Kidney epithelial cell (primary cell): ENCODE measurements around the gene NTM. TPM values are rescaled to one million over a fixed set of nuclear protein-coding genes. Genes with fewer than 3 reads are reported as not detected.

ENCODE experiments used
- DNase-seq: peaks from one replicate; pipeline ENCODE4 v3.0.0-alpha.2; 2010; ENCODE audit warnings: low read depth
- H3K27me3 ChIP-seq: 2 replicates; pipeline ENCODE4 v1.6.0; 2011; ENCODE audit warnings: low read length; ENCODE audit not compliant: control insufficient read depth, insufficient read depth
- H3K36me3 ChIP-seq: 2 replicates; pipeline ENCODE4 v1.5.1; 2011; ENCODE audit warnings: low read length; ENCODE audit not compliant: control insufficient read depth, insufficient read depth
- H3K4me3 ChIP-seq: 2 replicates; pipeline ENCODE4 v1.5.1; 2011; ENCODE audit warnings: low read depth, mild to moderate bottlenecking, control low read depth, low read length
- CTCF ChIP-seq: IDR thresholded peaks from 2 replicates; pipeline ENCODE4 v1.5.1; 2011; ENCODE audit warnings: mild to moderate bottlenecking, moderate library complexity, low read length, control low read depth, inconsistent platforms; ENCODE audit not compliant: insufficient read depth, poor library complexity, severe bottlenecking
- total RNA-seq: library from RNA; depleted of rRNA; stranded (reverse); fragments of >200 nt; gene quantifications from 2 replicates; pipeline ENCODE4 v1.2.3, GENCODE V29; 2015

The NTM gene
- total RNA-seq, 1 donor from 2014 or later = 111 TPM

DNA sequence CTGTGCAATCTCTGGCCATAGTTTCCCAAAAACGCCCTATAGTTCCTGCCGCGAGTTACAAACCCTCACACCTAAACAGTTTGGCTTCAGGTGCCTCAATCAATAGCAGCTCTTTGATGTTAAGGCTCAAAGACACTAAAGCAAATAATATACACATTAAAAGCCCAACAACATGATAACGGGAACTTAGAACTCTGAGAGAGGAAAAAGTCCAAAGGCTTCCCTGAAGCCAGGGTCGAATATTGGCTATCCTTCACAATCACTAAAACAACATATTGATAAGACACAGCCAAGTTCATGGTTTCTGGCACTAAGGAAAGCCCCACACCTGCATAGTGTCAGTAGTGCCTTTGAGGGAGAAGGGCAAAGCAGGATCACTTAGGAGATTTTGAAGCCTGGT lies 54.9 kb downstream of the NTM start:
- Histone ChIP-seq H3K36me3 (no peaks in the 10 kb centered on the region), H3K4me3 (no peak overlapping the region), H3K27me3 (no peaks in the 10 kb centered on the region)
- no peak for DNase-seq
- TF ChIP-seq CTCF = no peak

GRCh38 chr11:131428853-131429252 lies 58.4 kb downstream of the NTM start:
- no peak for DNase-seq
- no peak overlapping the region for H3K4me3 ChIP-seq
- H3K27me3 ChIP-seq = no peaks in the 10 kb centered on the region
- no peak for TF ChIP-seq CTCF
- H3K36me3 ChIP-seq = no peaks in the 10 kb centered on the region

DNA sequence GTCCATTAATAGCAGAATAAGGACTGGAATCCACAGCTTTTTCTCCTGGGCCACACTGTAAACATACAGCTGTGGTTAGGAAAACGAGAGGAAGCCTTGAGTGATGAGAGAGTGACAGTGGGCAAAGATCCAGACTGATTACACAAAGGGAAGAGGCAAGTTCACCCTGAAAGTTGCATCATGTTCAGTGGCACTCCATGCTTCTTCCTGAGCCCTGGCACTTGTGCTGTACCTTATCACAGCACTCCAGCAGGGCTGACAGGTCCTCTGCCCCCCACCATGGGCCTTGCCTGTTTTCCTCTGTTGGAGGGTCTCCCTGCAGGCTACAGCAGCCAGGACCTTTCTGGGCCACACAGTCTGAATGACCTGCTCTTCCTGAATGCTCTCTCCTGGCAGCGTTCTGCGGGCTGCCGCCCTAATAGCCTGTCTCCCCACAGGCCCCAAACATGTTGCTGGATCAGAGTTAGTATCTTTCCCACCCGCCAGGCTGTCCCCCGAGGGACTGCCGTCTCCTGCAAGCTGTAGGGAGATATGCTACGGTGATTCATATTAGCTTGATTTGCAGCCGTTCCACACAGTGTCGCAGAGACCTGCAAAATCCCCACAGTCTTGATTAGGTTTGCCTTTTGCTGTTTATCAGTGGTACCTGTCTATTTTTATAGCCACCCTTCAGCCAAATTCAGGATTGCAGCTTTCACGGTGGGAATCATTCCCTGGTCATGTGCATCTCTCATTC lies 60.2 kb downstream of the NTM start:
- no peaks in the 10 kb centered on the region for H3K27me3 ChIP-seq
- no peak for TF ChIP-seq CTCF
- no peak for DNase-seq
- no peaks in the 10 kb centered on the region for H3K36me3 ChIP-seq
- H3K4me3 ChIP-seq = no peak overlapping the region

DNA sequence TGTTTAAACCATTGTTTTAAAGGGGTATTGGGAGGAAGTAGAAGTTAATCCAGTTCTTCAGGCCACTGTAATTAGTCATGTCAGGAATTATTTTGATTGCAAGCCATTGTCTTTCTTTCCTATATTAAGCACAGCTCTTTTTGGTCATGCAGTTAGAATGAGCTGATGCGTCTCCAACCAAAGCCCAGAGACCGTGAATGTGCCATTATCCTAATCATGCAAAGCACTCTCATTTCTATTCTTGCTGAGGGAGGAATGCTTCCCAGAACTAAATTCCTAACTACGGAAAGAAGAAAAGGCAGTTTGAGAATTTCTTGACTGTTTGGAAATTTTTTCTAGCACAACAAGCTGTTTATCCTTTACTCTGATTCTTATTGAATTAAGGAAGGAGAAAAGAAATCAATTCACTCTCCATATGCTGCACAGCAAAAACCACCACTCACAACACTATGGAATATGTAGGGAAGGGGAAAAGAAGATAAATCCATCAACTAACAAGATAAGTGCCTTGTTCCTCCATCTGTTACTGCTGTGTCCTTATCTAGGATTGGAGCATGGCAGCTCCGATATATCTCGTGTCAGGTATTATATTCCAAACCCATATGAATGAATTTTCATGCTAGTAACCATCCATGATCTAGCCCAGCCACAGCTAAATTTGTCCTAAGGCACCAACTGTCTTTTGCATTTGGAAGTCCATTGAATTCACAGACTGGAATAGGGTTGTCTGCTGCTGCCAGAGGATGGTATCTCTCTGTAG lies 70.8 kb downstream of the NTM start:
- no peak for DNase-seq
- no peaks in the 10 kb centered on the region for H3K27me3 ChIP-seq
- TF ChIP-seq CTCF = no peak
- no peaks in the 10 kb centered on the region for H3K36me3 ChIP-seq
- H3K4me3 ChIP-seq = no peak overlapping the region

- no peak for TF ChIP-seq CTCF
- no peak overlapping the region for H3K4me3 ChIP-seq
- H3K27me3 ChIP-seq = no peaks in the 10 kb centered on the region
- DNase-seq = no peak
- H3K36me3 ChIP-seq = no peaks in the 10 kb centered on the region
Measured at GRCh38 chr11:131446590-131447275, 76.3 kb downstream of the NTM start.
